ENCODE data around the gene SOX13.
A peak's percentile ranks its signal among the peaks of the same experiment; 100 is the strongest.

SOX13 gene

GRCh38 chr1:204065986-204066300 lies 7.0 kb upstream of the SOX13 start:
- DNase-seq, result no peak
- TF ChIP-seq CTCF (IDR thresholded peaks at IDR 0.05), result no peak
- H3K4me1 Mint-ChIP-seq, result peaks cover 27% of the 10 kb centered on the region
- H3K4me3 Mint-ChIP-seq, result no peak overlapping the region
- no peak overlapping the region for H3K27ac Mint-ChIP-seq
- peaks cover 28% of the 10 kb centered on the region for H3K27me3 Mint-ChIP-seq (ENCODE audit: low read depth, poor library complexity)
- H3K9me3 Mint-ChIP-seq, result peaks cover 3% of the 10 kb centered on the region
- no peaks in the 10 kb centered on the region for H3K36me3 Mint-ChIP-seq (ENCODE audit: low read depth)

- no peak for DNase-seq
These were observed 5.0 kb upstream of the SOX13 start for GRCh38 chr1:204067935-204068334.

GRCh38 chr1:204069887-204070286 lies 3.0 kb upstream of the SOX13 start:
- Mint-ChIP-seq H3K36me3 (ENCODE audit: low read depth) (no peaks in the 10 kb centered on the region), H3K27me3 (ENCODE audit: low read depth, poor library complexity) (peaks cover 24% of the 10 kb centered on the region), H3K4me1 (peaks cover 31% of the 10 kb centered on the region), H3K27ac (no peak overlapping the region), H3K9me3 (peaks cover 3% of the 10 kb centered on the region), H3K4me3 (no peak overlapping the region)
- DNase-seq, result no peak
- TF ChIP-seq CTCF (IDR thresholded peaks at IDR 0.05), result no peak

More at GRCh38 chr1:204067935-204068334, 5.0 kb upstream of the SOX13 start:
- Mint-ChIP-seq H3K4me1 (peaks cover 32% of the 10 kb centered on the region), H3K36me3 (ENCODE audit: low read depth) (no peaks in the 10 kb centered on the region), H3K9me3 (peaks cover 3% of the 10 kb centered on the region), H3K27me3 (ENCODE audit: low read depth, poor library complexity) (peaks cover 32% of the 10 kb centered on the region), H3K4me3 (no peak overlapping the region), H3K27ac (no peak overlapping the region)
- TF ChIP-seq CTCF (IDR thresholded peaks at IDR 0.05), result no peak

GRCh38 chr1:204070895-204071294 lies 2.0 kb upstream of the SOX13 start:
- DNase-seq, result no peak
- Mint-ChIP-seq H3K4me1 (peaks cover 31% of the 10 kb centered on the region), H3K27ac (no peak overlapping the region), H3K36me3 (ENCODE audit: low read depth) (no peaks in the 10 kb centered on the region), H3K27me3 (ENCODE audit: low read depth, poor library complexity) (peaks cover 24% of the 10 kb centered on the region), H3K9me3 (peaks cover 3% of the 10 kb centered on the region), H3K4me3 (no peak overlapping the region)
- no peak for TF ChIP-seq CTCF (IDR thresholded peaks at IDR 0.05)

GRCh38 chr1:204073837-204074273 lies 940 bp downstream of the SOX13 start:
- Mint-ChIP-seq H3K4me3 (peak overlapping the region; percentile 98), H3K36me3 (ENCODE audit: low read depth) (no peaks in the 10 kb centered on the region), H3K9me3 (no peaks in the 10 kb centered on the region), H3K27ac (peak overlapping the region; percentile 91), H3K27me3 (ENCODE audit: low read depth, poor library complexity) (peaks cover 20% of the 10 kb centered on the region), H3K4me1 (peaks cover 50% of the 10 kb centered on the region)
- TF ChIP-seq CTCF (IDR thresholded peaks at IDR 0.05), result no peak
- DNase-seq, result peak; percentile 32

GRCh38 chr1:204074274-204075138 lies 1.6 kb downstream of the SOX13 start:
- Mint-ChIP-seq H3K36me3 (ENCODE audit: low read depth) (no peaks in the 10 kb centered on the region), H3K9me3 (no peaks in the 10 kb centered on the region), H3K27me3 (ENCODE audit: low read depth, poor library complexity) (peaks cover 17% of the 10 kb centered on the region), H3K4me1 (peaks cover 53% of the 10 kb centered on the region), H3K27ac (peak overlapping the region; percentile 93), H3K4me3 (peak overlapping the region; percentile 98)
- no peak for TF ChIP-seq CTCF (IDR thresholded peaks at IDR 0.05)
- peak; percentile 64 for DNase-seq
